RWPE2 (cell line): ENCODE data around the gene EXOSC7.

Experiments used
- ATAC-seq: fragments of 200-7000 bp; cut with Tn5 transposase; 3 replicates; pipeline ENCODE4 v1.9.1; 2021; ENCODE audit warnings: low read depth
- DNase-seq: peaks from one replicate; pipeline ENCODE4 v3.0.0-alpha.2; 2020; ENCODE audit warnings: low spot score
- H3K27ac ChIP-seq: fragments of 450-650 bp; 2 replicates; pipeline ENCODE4 v1.5.1; 2017; ENCODE audit warnings: mild to moderate bottlenecking; ENCODE audit not compliant: poor library complexity, severe bottlenecking
- H3K27me3 ChIP-seq: fragments of 250-450 bp; sonication (Bioruptor Pico); 2 replicates; pipeline ENCODE4 v1.5.1; 2021; ENCODE audit warnings: mild to moderate bottlenecking, moderate library complexity; ENCODE audit not compliant: insufficient read depth, poor library complexity, severe bottlenecking
- H3K36me3 ChIP-seq: fragments of 250-450 bp; sonication (Bioruptor Pico); 2 replicates; pipeline ENCODE4 v1.5.1; 2020; ENCODE audit warnings: low read depth, mild to moderate bottlenecking, moderate library complexity
- H3K4me1 ChIP-seq: fragments of 250-450 bp; sonication (Bioruptor Pico); 2 replicates; pipeline ENCODE4 v1.5.1; 2021; ENCODE audit warnings: mild to moderate bottlenecking, moderate library complexity; ENCODE audit not compliant: insufficient read depth, poor library complexity, severe bottlenecking
- H3K4me3 ChIP-seq: fragments of 250-450 bp; sonication (Bioruptor Pico); 2 replicates; pipeline ENCODE4 v1.5.1; 2021; ENCODE audit warnings: mild to moderate bottlenecking, moderate library complexity; ENCODE audit not compliant: severe bottlenecking
- H3K9me3 ChIP-seq: fragments of 250-450 bp; sonication (Bioruptor Pico); 2 replicates; pipeline ENCODE4 v1.5.1; 2021; ENCODE audit warnings: mild to moderate bottlenecking, moderate library complexity; ENCODE audit not compliant: severe bottlenecking
- CTCF ChIP-seq: fragments of 450-650 bp; IDR thresholded peaks from one replicate; pipeline ENCODE4 v1.5.1; 2017; ENCODE audit warnings: mild to moderate bottlenecking, moderate library complexity; ENCODE audit not compliant: poor library complexity, severe bottlenecking

Gene EXOSC7

GRCh38 chr3:44969828-44970179 is 6.2 kb upstream of the EXOSC7 start:
- ATAC-seq (no peak), DNase-seq (no peak)
- peaks cover 65% of the 10 kb centered on the region for H3K4me1 ChIP-seq
- no peaks in the 10 kb centered on the region for H3K27me3 ChIP-seq
- peak overlapping the region; percentile 100 for H3K27ac ChIP-seq
- H3K9me3 ChIP-seq, result no peaks in the 10 kb centered on the region
- no peak for TF ChIP-seq CTCF
- H3K36me3 ChIP-seq, result peaks cover 12% of the 10 kb centered on the region
- no peak overlapping the region for H3K4me3 ChIP-seq

- H3K36me3 ChIP-seq, result peaks cover 12% of the 10 kb centered on the region
- no peak for ATAC-seq
- H3K27ac ChIP-seq, result peak overlapping the region; percentile 100
Measured at GRCh38 chr3:44970926-44971490, 5.0 kb upstream of the EXOSC7 start.

GRCh38 chr3:44974416-44974815 is 1.6 kb upstream of the EXOSC7 start:
- H3K27ac ChIP-seq, result peak overlapping the region; percentile 78

More at GRCh38 chr3:44970926-44971490, 5.0 kb upstream of the EXOSC7 start:
- Histone ChIP-seq H3K4me1 (peaks cover 53% of the 10 kb centered on the region), H3K4me3 (no peak overlapping the region), H3K9me3 (no peaks in the 10 kb centered on the region), H3K27me3 (no peaks in the 10 kb centered on the region)
- TF ChIP-seq CTCF, result no peak
- DNase-seq, result no peak

GRCh38 chr3:44981220-44981619 is 5.2 kb downstream of the EXOSC7 start:
- Histone ChIP-seq H3K4me1 (peaks cover 45% of the 10 kb centered on the region), H3K27me3 (no peaks in the 10 kb centered on the region), H3K27ac (peak overlapping the region; percentile 82), H3K9me3 (no peaks in the 10 kb centered on the region), H3K36me3 (peaks cover 18% of the 10 kb centered on the region), H3K4me3 (no peak overlapping the region)
- ATAC-seq (0 out of 3 replicates have a peak, but pooled peaks have one; percentile 17), DNase-seq (no peak)
- TF ChIP-seq CTCF, result no peak

More at GRCh38 chr3:44974416-44974815, 1.6 kb upstream of the EXOSC7 start:
- Histone ChIP-seq H3K9me3 (no peaks in the 10 kb centered on the region), H3K4me1 (peaks cover 31% of the 10 kb centered on the region), H3K4me3 (peak overlapping the region; percentile 98), H3K27me3 (no peaks in the 10 kb centered on the region), H3K36me3 (peaks cover 19% of the 10 kb centered on the region)
- ATAC-seq (no peak), DNase-seq (no peak)
- no peak for TF ChIP-seq CTCF

- H3K27me3 ChIP-seq, result no peaks in the 10 kb centered on the region
- no peak for DNase-seq
- H3K9me3 ChIP-seq, result no peaks in the 10 kb centered on the region
- H3K27ac ChIP-seq, result peak overlapping the region; percentile 82
- peaks cover 45% of the 10 kb centered on the region for H3K4me1 ChIP-seq
- no peak for TF ChIP-seq CTCF
- H3K36me3 ChIP-seq, result peaks cover 18% of the 10 kb centered on the region
- H3K4me3 ChIP-seq, result no peak overlapping the region
- no peak for ATAC-seq
Measured at GRCh38 chr3:44981751-44982150, 5.7 kb downstream of the EXOSC7 start.
